Endodermal cell (in vitro differentiated cells): Measurements from ENCODE around the gene KRT6A. TPM values are rescaled to one million over a fixed set of nuclear protein-coding genes. Genes with fewer than 3 reads are reported as not detected.
"Not testable (repeated sequence)": the region's sequence is repeated elsewhere in the genome, so short reads cannot be mapped to it uniquely, and the experiment has no call there.

Source experiments
- DNase-seq: peaks from one replicate; pipeline ENCODE4 v3.0.0-alpha.2; 2017
- H3K27ac ChIP-seq: 2 replicates; pipeline ENCODE4 v1.5.1; 2013; ENCODE audit warnings: mild to moderate bottlenecking, low read depth, low read length, moderate library complexity
- H3K27me3 ChIP-seq: 2 replicates; pipeline ENCODE4 v1.6.1; 2013; ENCODE audit warnings: mild to moderate bottlenecking, low read length, moderate library complexity; ENCODE audit not compliant: insufficient read depth, control insufficient read depth, poor library complexity, severe bottlenecking
- H3K36me3 ChIP-seq: 2 replicates; pipeline ENCODE4 v1.7.0; 2013; ENCODE audit warnings: mild to moderate bottlenecking, low read length, moderate library complexity; ENCODE audit not compliant: control insufficient read depth, insufficient read depth
- H3K4me1 ChIP-seq: one replicate; pipeline ENCODE4 v1.7.0; 2013; ENCODE audit warnings: low read length; ENCODE audit not compliant: control insufficient read depth, insufficient read depth
- H3K4me3 ChIP-seq: 2 replicates; pipeline ENCODE4 v1.5.1; 2013; ENCODE audit warnings: mild to moderate bottlenecking, low read length, moderate library complexity
- H3K9ac ChIP-seq: 2 replicates; pipeline ENCODE4 v1.6.1; 2013; ENCODE audit warnings: mild to moderate bottlenecking, low read length, moderate library complexity; ENCODE audit not compliant: poor library complexity, severe bottlenecking; ENCODE audit errors: extremely low read depth
- H3K9me3 ChIP-seq: 2 replicates; pipeline ENCODE4 v1.6.1; 2013; ENCODE audit warnings: mild to moderate bottlenecking, low read length, moderate library complexity; ENCODE audit not compliant: control insufficient read depth
- H3K27ac Mint-ChIP-seq: 2 replicates; pipeline ENCODE4 v1.8.0; 2020; ENCODE audit warnings: mixed read lengths
- H3K27me3 Mint-ChIP-seq: 2 replicates; pipeline ENCODE4 v1.8.0; 2021; ENCODE audit warnings: mild to moderate bottlenecking, mixed read lengths; ENCODE audit not compliant: insufficient read depth
- H3K36me3 Mint-ChIP-seq: 2 replicates; pipeline ENCODE4 v1.8.0; 2020; ENCODE audit warnings: low read depth, mixed read lengths
- H3K4me1 Mint-ChIP-seq: 2 replicates; pipeline ENCODE4 v1.8.0; 2020; ENCODE audit warnings: mixed read lengths
- H3K4me3 Mint-ChIP-seq: 2 replicates; pipeline ENCODE4 v1.8.0; 2020; ENCODE audit warnings: mild to moderate bottlenecking, moderate library complexity, mixed read lengths
- H3K9me3 Mint-ChIP-seq: 2 replicates; pipeline ENCODE4 v1.8.0; 2020; ENCODE audit warnings: mild to moderate bottlenecking, mixed read lengths
- WGBS, 2 experiments: methylation state at CpG; one replicate each; pipeline versions ENCODE4 v1.1.5 to v1.1.7; 2013; ENCODE audit warnings: missing lambda C conversion rate in 2 of 2, mixed read lengths in 1 of 2; ENCODE audit not compliant: insufficient coverage in 1 of 2, insufficient read length in 1 of 2; 5-methylcytosine and 5-hydroxymethylcytosine counted together
- total RNA-seq, 2 donors: library from RNA; stranded (reverse); fragmentation: NEBNext Ultra II Directional in 1 of 2; extraction: Animal tissue kit (Norgen Biotek cat#: 25700) in 1 of 2; gene quantifications; 2 replicates in 1 of 2; 3 replicates in 1 of 2; pipeline ENCODE4 v1.2.1, GENCODE V29; 2021
- TF ChIP-seq, protein P1 (sequence below): fragments of 200-600 bp; sonication (generic); conservative IDR thresholded peaks from 2 replicates; pipeline ENCODE4 v1.5.0; 2021; ENCODE audit warnings: antibody characterized with exemption, mild to moderate bottlenecking

KRT6A gene
- total RNA-seq, 2 donors from 2014 or later: not detected

DNA sequence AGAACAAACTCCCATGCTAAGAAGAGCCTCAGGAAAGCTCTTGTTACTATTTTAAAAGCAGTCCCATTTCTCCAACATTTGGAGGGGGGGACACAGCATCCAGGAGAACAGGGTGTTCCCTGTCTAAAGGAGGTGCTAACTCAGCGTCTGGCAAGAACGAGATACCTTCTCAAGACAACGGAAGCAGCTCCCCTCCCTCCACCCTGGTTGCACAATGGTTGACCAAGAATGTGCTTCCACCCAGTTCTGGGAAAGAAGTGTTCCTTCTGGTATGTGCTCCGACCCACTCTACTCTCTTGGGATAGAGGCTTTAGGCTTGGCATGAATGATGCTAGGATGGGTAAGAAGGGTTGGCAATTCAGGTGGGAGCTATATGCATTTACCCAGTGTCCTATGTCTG lies 1.5 kb upstream of the KRT6A start:
- H3K27me3 Mint-ChIP-seq: peaks cover 14% of the 10 kb centered on the region
- H3K9me3 Mint-ChIP-seq: peaks cover 2% of the 10 kb centered on the region
- peaks cover 35% of the 10 kb centered on the region for H3K4me1 Mint-ChIP-seq
- H3K27me3 ChIP-seq: no peaks in the 10 kb centered on the region
- no peaks in the 10 kb centered on the region for H3K36me3 ChIP-seq
- H3K27ac Mint-ChIP-seq: no peak overlapping the region
- H3K4me3 ChIP-seq: no peak overlapping the region
- H3K36me3 Mint-ChIP-seq: no peaks in the 10 kb centered on the region
- TF ChIP-seq, protein P1, sequence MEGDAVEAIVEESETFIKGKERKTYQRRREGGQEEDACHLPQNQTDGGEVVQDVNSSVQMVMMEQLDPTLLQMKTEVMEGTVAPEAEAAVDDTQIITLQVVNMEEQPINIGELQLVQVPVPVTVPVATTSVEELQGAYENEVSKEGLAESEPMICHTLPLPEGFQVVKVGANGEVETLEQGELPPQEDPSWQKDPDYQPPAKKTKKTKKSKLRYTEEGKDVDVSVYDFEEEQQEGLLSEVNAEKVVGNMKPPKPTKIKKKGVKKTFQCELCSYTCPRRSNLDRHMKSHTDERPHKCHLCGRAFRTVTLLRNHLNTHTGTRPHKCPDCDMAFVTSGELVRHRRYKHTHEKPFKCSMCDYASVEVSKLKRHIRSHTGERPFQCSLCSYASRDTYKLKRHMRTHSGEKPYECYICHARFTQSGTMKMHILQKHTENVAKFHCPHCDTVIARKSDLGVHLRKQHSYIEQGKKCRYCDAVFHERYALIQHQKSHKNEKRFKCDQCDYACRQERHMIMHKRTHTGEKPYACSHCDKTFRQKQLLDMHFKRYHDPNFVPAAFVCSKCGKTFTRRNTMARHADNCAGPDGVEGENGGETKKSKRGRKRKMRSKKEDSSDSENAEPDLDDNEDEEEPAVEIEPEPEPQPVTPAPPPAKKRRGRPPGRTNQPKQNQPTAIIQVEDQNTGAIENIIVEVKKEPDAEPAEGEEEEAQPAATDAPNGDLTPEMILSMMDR: no peak
- H3K27ac ChIP-seq: no peak overlapping the region
- peaks cover 19% of the 10 kb centered on the region for H3K4me1 ChIP-seq
- H3K4me3 Mint-ChIP-seq: no peak overlapping the region
- H3K9ac ChIP-seq: no peak overlapping the region
- H3K9me3 ChIP-seq: peaks cover 3% of the 10 kb centered on the region
- DNase-seq: no peak
- WGBS, 2 experiments: 71 to 81% methylated on average over 3 to 4 of the region's 4 CpGs

DNA sequence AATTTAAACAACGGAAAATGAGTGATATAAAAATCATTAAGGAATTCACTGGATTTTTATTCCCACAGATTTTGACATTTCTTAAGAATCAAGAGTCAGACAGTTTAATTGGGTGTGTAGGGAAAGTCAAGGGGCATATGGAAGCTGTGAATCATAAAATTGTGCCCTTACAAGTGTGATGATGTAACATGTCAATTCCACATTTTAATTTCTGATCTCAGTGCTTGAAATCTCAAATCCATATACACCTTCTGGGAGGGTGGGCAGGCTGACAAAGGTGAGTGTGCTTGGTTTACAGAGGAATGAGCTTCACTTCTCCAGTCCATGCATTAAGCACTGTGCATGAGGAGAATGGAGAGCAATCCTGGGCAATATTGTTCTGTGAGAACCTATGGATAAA lies 1.0 kb upstream of the KRT6A start:
- H3K9me3 Mint-ChIP-seq: peaks cover 2% of the 10 kb centered on the region
- no peak overlapping the region for H3K4me3 Mint-ChIP-seq
- H3K4me1 Mint-ChIP-seq: peaks cover 35% of the 10 kb centered on the region
- H3K27me3 ChIP-seq: no peaks in the 10 kb centered on the region
- H3K27me3 Mint-ChIP-seq: peaks cover 14% of the 10 kb centered on the region
- no peak overlapping the region for H3K27ac ChIP-seq
- no peaks in the 10 kb centered on the region for H3K9me3 ChIP-seq
- peaks cover 19% of the 10 kb centered on the region for H3K4me1 ChIP-seq
- H3K36me3 ChIP-seq: no peaks in the 10 kb centered on the region
- WGBS, 2 experiments: 100% methylated on average over 1 of the region's 1 CpG
- no peak overlapping the region for H3K27ac Mint-ChIP-seq
- TF ChIP-seq, protein P1: no peak
- no peak overlapping the region for H3K4me3 ChIP-seq
- no peak for DNase-seq
- no peaks in the 10 kb centered on the region for H3K36me3 Mint-ChIP-seq
- no peak overlapping the region for H3K9ac ChIP-seq

DNA sequence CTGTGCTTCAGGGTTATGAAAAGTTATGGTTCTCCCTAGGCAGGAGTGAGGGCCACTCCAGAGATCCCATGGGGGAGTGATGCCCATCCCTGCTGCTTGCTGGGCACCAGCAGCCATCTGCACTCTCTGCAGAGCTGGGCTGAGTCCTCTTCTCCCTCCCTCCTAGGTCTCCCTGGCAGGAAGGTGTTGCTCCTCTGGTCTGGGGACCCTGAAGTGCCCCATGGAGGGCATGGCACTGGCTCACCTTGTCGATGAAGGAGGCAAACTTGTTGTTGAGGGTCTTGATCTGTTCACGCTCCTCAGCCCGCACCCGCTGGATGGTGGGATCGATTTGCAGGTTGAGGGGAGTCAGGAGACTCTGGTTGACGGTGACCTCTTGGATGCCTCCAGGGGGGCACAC lies 652 bp downstream of the KRT6A start:
- H3K36me3 ChIP-seq, H3K27me3 ChIP-seq, H3K4me3 ChIP-seq, H3K9me3 ChIP-seq, H3K9me3 Mint-ChIP-seq, H3K27ac Mint-ChIP-seq, H3K4me3 Mint-ChIP-seq, H3K27ac ChIP-seq, H3K36me3 Mint-ChIP-seq, H3K9ac ChIP-seq, DNase-seq: not testable (repeated sequence)
- Mint-ChIP-seq H3K4me1 (peaks cover 35% of the 10 kb centered on the region), H3K27me3 (peaks cover 20% of the 10 kb centered on the region)
- WGBS, 2 experiments: 93 to 100% methylated on average over 1 of the region's 6 CpGs
- peaks cover 19% of the 10 kb centered on the region for H3K4me1 ChIP-seq

DNA sequence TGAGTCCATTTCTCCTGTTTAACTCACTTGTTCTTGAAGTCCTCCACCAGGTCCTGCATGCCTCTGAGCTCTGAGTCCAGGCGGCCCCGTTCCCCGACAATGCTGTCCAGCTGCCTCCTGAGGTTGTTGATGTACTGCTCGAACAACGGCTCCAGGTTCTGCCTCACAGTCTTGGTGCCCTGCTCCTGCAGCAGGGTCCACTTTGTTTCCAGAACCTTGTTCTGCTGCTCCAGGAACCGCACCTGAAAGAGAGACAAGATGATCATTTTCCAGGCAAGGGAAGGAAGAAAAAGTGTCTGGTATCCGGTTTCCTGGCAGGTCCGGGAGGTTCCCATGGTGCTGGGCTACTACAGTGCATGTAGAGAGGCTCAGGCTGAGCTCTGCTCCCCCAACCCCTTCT lies 1.6 kb downstream of the KRT6A start:
- H3K27ac ChIP-seq, H3K4me3 Mint-ChIP-seq, H3K9ac ChIP-seq, H3K36me3 Mint-ChIP-seq, H3K36me3 ChIP-seq, H3K27ac Mint-ChIP-seq, DNase-seq, H3K27me3 ChIP-seq, H3K9me3 Mint-ChIP-seq, H3K4me3 ChIP-seq, H3K9me3 ChIP-seq: not testable (repeated sequence)
- peaks cover 16% of the 10 kb centered on the region for H3K4me1 ChIP-seq
- WGBS, 2 experiments: 97 to 100% methylated on average over 6 to 8 of the region's 8 CpGs
- Mint-ChIP-seq H3K4me1 (peaks cover 28% of the 10 kb centered on the region), H3K27me3 (peaks cover 23% of the 10 kb centered on the region)
